HG02759 (cell line): Measurements from ENCODE around the gene POLD1.
A peak's percentile ranks its signal among the peaks of the same experiment; 100 is the strongest.

Experiments
- ATAC-seq: cut with Tn5 transposase; IDR thresholded peaks from one replicate; pipeline ENCODE4 v1.9.1; 2021; ENCODE audit warnings: mild to moderate bottlenecking, moderate library complexity; ENCODE audit not compliant: unreplicated experiment

POLD1 gene

DNA sequence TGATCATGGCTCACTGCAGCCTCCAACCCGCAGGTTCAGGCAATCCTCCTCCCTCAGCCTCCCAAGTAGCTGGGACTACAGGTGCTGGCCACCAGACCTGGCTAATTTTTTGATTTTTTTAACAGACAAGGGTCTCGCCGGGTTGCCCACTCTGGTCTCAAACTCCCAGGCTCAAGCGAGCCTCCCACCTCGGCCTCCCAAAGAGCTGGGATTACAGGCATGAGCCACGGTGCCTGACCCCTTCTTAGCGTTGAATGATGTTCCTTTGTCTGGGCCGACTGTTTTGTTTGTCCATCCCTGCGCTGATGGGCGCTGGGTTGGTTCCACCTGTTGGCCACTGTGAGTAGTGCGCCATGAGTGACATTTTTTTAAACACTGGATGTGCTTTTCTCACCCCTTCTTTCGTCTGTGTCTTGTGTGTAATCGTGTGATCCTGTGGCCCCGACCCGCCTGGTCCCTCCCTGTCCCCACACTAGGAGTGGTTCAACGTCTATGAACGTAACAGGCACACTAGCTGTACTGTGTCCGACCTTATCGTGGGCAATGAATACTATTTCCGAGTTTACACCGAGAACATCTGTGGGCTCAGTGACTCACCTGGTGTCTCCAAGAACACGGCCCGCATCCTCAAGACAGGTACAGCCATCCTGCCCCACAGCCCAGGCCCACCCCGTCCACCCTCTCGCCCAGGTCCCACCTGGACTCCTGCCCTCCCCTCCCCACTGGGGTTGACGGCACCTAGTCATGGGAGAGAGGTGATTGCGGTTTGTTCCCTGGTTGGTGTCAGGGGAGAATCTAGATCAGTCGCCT is 77.1 kb downstream of the POLD1 start:
- peak; percentile 59 for ATAC-seq

DNA sequence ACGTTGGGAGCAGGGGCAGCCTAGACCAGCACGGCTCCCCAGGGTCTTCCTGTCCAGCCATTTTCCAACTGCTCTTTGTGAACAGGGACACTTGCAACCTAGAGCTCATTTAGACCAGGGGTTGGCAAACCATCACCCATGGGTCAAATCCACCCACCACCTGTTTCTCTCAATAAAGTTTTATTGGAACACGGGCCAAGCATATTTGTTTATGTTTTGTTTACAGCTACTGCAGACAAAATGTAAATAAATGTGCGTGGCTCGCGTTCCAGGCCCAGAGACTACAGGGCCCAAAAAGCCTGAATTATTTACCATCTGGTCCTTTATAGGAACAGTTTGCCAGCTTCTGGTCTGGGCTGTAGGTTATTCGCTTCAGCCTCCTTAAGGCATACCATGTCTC is 78.8 kb downstream of the POLD1 start:
- ATAC-seq: no peak

DNA sequence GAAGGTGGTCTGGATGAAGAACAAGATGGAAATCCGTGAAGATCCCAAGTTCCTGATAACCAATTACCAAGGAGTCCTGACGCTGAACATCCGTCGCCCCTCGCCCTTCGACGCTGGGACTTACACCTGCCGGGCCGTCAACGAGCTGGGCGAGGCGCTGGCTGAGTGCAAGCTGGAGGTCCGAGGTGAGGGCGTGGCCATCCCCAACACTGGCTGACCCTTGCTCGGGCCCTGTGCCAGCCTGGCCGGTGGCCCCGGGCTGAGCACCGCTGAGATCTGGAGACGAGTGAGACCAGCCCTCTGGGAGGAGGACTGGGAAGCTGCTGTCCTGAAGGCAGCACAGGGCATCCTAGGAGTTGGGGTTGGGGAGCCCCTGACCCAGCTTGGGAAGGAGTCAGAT is 80.2 kb downstream of the POLD1 start:
- ATAC-seq: no peak

DNA sequence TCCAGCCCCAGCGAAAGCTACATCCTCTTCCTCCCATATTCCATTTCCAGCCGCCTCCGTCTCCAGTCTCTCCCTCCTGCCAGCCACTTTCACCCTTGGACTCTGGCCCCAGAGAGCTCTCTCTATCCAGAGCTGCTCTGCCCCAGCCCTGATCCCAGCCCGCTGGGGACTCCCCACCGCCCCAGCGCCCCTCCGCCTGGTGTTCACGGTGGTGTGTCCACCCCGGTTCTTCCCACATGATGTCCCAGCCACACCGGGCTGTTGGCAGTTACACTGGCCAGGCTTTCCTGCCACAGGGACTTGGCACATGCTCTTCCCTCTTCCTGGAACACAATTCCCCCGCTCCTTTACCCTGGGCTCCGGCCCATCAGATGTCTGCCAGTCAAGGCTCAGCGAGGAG is 80.9 kb downstream of the POLD1 start:
- no peak for ATAC-seq

GRCh38 chr19:50465986-50466705 is 82.0 kb downstream of the POLD1 start:
- no peak for ATAC-seq

GRCh38 chr19:50466706-50467039 is 82.5 kb downstream of the POLD1 start:
- no peak for ATAC-seq

DNA sequence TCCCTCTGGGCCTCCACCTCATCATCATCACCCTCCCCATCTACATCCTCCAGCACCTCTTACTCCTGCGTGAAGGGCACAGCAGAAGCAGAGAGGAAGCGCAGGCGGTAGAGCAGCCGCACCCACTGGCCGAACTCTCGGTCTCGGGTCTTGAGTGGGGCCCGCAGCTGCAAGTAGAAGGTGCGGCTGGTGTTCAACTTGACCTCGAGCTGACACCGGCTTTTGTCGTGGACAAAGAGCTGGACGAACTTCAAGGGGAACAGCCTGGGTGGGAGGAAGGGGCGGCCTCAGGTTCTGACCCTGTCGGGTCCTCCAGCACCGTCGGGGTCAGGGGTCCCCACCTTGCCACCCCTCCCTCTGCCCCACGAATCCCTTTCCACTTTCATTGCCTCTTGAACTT is 83.4 kb downstream of the POLD1 start:
- no peak for ATAC-seq
